ENCODE data around the gene ZNF580. TPM values are rescaled to one million over a fixed set of nuclear protein-coding genes. Genes with fewer than 3 reads are reported as not detected.

Gene ZNF580
- total and polyA plus RNA-seq, 12 donors = 16.5 to 29.9 (median 21.1) TPM

DNA sequence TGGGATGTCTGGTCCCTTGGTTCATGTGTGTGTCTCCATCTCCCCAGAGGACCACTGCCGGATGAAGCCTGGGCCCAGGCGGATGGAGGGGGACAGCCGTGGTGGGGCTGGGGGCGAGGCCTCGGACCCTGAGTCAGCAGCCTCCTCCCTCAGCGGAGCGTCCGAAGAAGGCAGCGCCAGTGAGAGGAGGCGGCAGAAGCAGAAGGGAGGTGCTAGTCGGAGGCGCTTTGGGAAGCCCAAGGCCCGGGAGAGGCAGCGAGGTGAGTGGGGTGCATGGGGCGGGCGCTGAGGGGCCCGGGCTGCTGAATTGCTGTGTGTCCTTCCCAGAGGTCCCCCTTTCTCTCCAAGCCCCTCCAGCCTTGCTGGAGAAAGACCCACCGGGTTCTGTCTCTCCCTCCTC, 10.4 kb downstream of the ZNF580 start:
- ATAC-seq (no peak), DNase-seq (no peak)

GRCh38 chr19:55652311-55653128, 11.7 kb downstream of the ZNF580 start:
- Histone ChIP-seq H3K27me3 (no peaks in the 10 kb centered on the region), H3K27ac (peak overlapping the region in 8 of 10 donors; percentile 95 to 100 (median 99)), H3K9me3 (no peaks in the 10 kb centered on the region), H3K4me1 (peaks cover 22 to 50% (median 44%) of the 10 kb centered on the region in 9 donors), H3K36me3 (peaks cover 0 to 18% (median 0%) of the 10 kb centered on the region in 9 donors), H3K4me3 (no peak overlapping the region)
- TF ChIP-seq, protein P1, sequence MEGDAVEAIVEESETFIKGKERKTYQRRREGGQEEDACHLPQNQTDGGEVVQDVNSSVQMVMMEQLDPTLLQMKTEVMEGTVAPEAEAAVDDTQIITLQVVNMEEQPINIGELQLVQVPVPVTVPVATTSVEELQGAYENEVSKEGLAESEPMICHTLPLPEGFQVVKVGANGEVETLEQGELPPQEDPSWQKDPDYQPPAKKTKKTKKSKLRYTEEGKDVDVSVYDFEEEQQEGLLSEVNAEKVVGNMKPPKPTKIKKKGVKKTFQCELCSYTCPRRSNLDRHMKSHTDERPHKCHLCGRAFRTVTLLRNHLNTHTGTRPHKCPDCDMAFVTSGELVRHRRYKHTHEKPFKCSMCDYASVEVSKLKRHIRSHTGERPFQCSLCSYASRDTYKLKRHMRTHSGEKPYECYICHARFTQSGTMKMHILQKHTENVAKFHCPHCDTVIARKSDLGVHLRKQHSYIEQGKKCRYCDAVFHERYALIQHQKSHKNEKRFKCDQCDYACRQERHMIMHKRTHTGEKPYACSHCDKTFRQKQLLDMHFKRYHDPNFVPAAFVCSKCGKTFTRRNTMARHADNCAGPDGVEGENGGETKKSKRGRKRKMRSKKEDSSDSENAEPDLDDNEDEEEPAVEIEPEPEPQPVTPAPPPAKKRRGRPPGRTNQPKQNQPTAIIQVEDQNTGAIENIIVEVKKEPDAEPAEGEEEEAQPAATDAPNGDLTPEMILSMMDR (IDR thresholded peaks at IDR 0.05) = no peak
- intact Hi-C loops (cut with DNase I) = loop anchor here in 1 of 10 donors (1.0 kb wide), 1 partner anchor 17 kb away; no protein-coding TSS in a partner anchor
- whole genome bisulfite sequencing, 2 donors = 70 to 78% methylated on average over 70 to 71 of the region's 71 CpGs
- DNase-seq (peak in 1 of 2 donors; percentile 45), ATAC-seq (peak in 1 of 8 donors; percentile 0)

More for the DNA sequence above, 10.4 kb downstream of the ZNF580 start:
- 82 to 88% methylated on average over 18 of the region's 18 CpGs for WGBS, 2 donors
- Histone ChIP-seq H3K4me1 (peaks cover 18 to 47% (median 38%) of the 10 kb centered on the region in 9 donors), H3K36me3 (peaks cover 0 to 18% (median 0%) of the 10 kb centered on the region in 9 donors), H3K4me3 (no peak overlapping the region), H3K27ac (no peak overlapping the region), H3K27me3 (no peaks in the 10 kb centered on the region), H3K9me3 (no peaks in the 10 kb centered on the region)
- intact Hi-C loops (cut with DNase I) = no loop called here
- TF ChIP-seq, protein P1 (IDR thresholded peaks at IDR 0.05) = no peak

DNA sequence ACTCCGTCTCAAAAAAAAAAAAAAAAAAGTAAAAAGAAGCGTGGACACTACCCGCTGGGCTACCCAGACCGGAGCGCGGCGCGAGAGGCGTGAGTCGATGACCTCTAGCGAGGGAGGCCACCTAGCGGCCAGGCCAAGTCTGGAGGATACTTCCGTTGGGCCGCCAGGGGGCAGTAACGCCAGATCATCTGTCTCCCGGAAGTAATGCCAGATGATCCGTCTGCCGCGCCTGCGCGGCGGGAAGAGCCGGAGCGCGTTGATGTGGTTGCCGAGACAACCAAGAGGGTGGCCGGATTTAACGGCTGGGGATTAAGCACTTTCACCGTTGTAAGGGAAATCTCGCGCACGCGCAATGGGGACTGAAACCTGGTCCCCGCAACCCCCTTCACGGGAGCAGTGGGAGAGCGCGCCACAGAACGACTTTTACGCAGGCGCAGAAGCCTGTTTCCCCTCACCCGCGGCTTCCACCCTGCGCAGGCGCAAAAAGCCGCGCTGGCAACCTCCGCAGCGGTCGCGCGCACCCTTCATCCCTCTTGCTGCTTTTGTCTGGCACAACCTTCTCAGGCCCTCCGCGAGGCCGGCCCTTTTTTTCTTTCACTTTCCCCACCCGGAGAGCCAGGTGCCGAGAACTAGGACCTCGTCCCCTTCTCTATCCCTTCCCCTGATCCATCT, 13.0 kb downstream of the ZNF580 start:
- Histone ChIP-seq H3K9me3 (no peaks in the 10 kb centered on the region), H3K27ac (peak overlapping the region; percentile 95 to 100 (median 99)), H3K4me1 (peaks cover 27 to 54% (median 48%) of the 10 kb centered on the region in 9 donors), H3K4me3 (peak overlapping the region; percentile 78 to 99 (median 90)), H3K36me3 (peaks cover 0 to 18% (median 0%) of the 10 kb centered on the region in 9 donors), H3K27me3 (no peaks in the 10 kb centered on the region)
- ATAC-seq (peak; percentile 63 to 85 (median 76)), DNase-seq (peak; percentile 98)
- 0% methylated on average over 56 to 57 of the region's 57 CpGs for WGBS, 2 donors
- intact Hi-C loops (cut with DNase I) = loop anchor here in 3 of 10 donors (1.0 kb wide), 2 partner anchors 18 to 22 kb away; partner anchors contain the start of gene EPN1 (in 2 of the 3)
- TF ChIP-seq, protein P1 (IDR thresholded peaks at IDR 0.05) = peak; percentile 94 to 100 (median 99)

GRCh38 chr19:55654323-55654867, 13.6 kb downstream of the ZNF580 start:
- ATAC-seq (peak; percentile 77 to 89 (median 82)), DNase-seq (peak; percentile 98 to 100)
- peak overlapping the region; percentile 95 to 100 (median 99) for H3K27ac ChIP-seq
- no peaks in the 10 kb centered on the region for H3K27me3 ChIP-seq
- TF ChIP-seq, protein P1 (IDR thresholded peaks at IDR 0.05) = no peak
- H3K4me1 ChIP-seq = peaks cover 33 to 54% (median 48%) of the 10 kb centered on the region in 9 donors
- H3K4me3 ChIP-seq = peak overlapping the region; percentile 78 to 99 (median 90)
- WGBS, 2 donors = 0% methylated on average over 52 of the region's 52 CpGs
- intact Hi-C loops (cut with DNase I) = loop anchor here in 2 of 10 donors (1.0 kb wide), 1 partner anchor 21 kb away; the partner anchor contains the start of gene EPN1 (in 2 of the 2)
- peaks cover 0 to 22% (median 0%) of the 10 kb centered on the region in 9 donors for H3K36me3 ChIP-seq
- H3K9me3 ChIP-seq = no peaks in the 10 kb centered on the region

Data from heart right ventricle (tissue), 16 donors.